BE2C (cell line): ENCODE data around the gene SPTBN1.

Experiments used
- DNase-seq: peaks from one replicate; pipeline ENCODE4 v3.0.0-alpha.2; 2020
- H3K27me3 ChIP-seq: fragments of 250-450 bp; sonication (Bioruptor Pico); 2 replicates; pipeline ENCODE4 v1.5.1; 2020; ENCODE audit warnings: mild to moderate bottlenecking
- H3K36me3 ChIP-seq: fragments of 250-450 bp; sonication (Bioruptor Pico); 2 replicates; pipeline ENCODE4 v1.5.1; 2020; ENCODE audit warnings: mild to moderate bottlenecking
- H3K4me1 ChIP-seq: fragments of 250-450 bp; sonication (Bioruptor Pico); 2 replicates; pipeline ENCODE4 v1.5.1; 2020
- H3K4me3 ChIP-seq: 2 replicates; pipeline ENCODE4 v1.5.1; 2011; ENCODE audit warnings: low read depth, low read length
- H3K9me3 ChIP-seq: fragments of 250-450 bp; sonication (Bioruptor Pico); 2 replicates; pipeline ENCODE4 v1.5.1; 2020
- TF ChIP-seq, protein P1 (sequence below): IDR thresholded peaks from 2 replicates; pipeline ENCODE4 v1.5.1; 2012; ENCODE audit warnings: mild to moderate bottlenecking, low read depth, low read length

The SPTBN1 gene

GRCh38 chr2:54535599-54536195 is 79.6 kb downstream of the SPTBN1 start:
- Histone ChIP-seq H3K4me1 (peaks cover 8% of the 10 kb centered on the region), H3K9me3 (no peaks in the 10 kb centered on the region), H3K4me3 (no peak overlapping the region), H3K27me3 (no peaks in the 10 kb centered on the region), H3K36me3 (no peaks in the 10 kb centered on the region)
- TF ChIP-seq, protein P1, sequence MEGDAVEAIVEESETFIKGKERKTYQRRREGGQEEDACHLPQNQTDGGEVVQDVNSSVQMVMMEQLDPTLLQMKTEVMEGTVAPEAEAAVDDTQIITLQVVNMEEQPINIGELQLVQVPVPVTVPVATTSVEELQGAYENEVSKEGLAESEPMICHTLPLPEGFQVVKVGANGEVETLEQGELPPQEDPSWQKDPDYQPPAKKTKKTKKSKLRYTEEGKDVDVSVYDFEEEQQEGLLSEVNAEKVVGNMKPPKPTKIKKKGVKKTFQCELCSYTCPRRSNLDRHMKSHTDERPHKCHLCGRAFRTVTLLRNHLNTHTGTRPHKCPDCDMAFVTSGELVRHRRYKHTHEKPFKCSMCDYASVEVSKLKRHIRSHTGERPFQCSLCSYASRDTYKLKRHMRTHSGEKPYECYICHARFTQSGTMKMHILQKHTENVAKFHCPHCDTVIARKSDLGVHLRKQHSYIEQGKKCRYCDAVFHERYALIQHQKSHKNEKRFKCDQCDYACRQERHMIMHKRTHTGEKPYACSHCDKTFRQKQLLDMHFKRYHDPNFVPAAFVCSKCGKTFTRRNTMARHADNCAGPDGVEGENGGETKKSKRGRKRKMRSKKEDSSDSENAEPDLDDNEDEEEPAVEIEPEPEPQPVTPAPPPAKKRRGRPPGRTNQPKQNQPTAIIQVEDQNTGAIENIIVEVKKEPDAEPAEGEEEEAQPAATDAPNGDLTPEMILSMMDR, result no peak
- no peak for DNase-seq

DNA sequence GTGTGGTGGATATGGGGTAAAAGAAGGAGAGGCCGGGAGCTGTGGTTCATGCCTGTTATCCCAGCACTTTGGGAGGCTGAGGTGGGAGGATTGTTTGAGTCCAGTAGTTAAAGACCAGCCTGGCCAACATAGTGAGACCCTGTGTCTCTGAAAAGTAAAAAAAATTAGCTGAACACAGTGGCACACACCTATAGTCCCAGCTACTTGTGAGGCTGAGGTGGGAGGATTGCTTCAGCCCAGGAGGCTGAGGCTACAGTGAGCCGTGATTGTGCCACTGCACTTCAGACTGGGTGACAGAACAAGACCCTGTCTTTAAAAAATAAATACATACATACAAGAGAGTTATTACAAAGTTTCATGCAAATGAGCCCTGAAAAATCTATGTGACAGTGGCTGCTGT is 80.6 kb downstream of the SPTBN1 start:
- TF ChIP-seq, protein P1, result no peak
- Histone ChIP-seq H3K4me3 (no peak overlapping the region), H3K9me3 (no peaks in the 10 kb centered on the region), H3K36me3 (no peaks in the 10 kb centered on the region), H3K27me3 (no peaks in the 10 kb centered on the region), H3K4me1 (peaks cover 8% of the 10 kb centered on the region)
- DNase-seq, result no peak

GRCh38 chr2:54538537-54538936 is 82.4 kb downstream of the SPTBN1 start:
- no peak for DNase-seq
- Histone ChIP-seq H3K36me3 (no peaks in the 10 kb centered on the region), H3K9me3 (no peaks in the 10 kb centered on the region), H3K4me1 (0 out of 2 replicates have a peak, but pooled peaks cover under 1% of the 10 kb centered on the region), H3K27me3 (no peaks in the 10 kb centered on the region), H3K4me3 (no peak overlapping the region)
- TF ChIP-seq, protein P1, result no peak

GRCh38 chr2:54539683-54540082 is 83.6 kb downstream of the SPTBN1 start:
- DNase-seq, result no peak
- no peaks in the 10 kb centered on the region for H3K4me1 ChIP-seq
- TF ChIP-seq, protein P1, result no peak
- no peak overlapping the region for H3K4me3 ChIP-seq
- H3K27me3 ChIP-seq, result no peaks in the 10 kb centered on the region
- no peaks in the 10 kb centered on the region for H3K36me3 ChIP-seq
- no peaks in the 10 kb centered on the region for H3K9me3 ChIP-seq

GRCh38 chr2:54540194-54540593 is 84.1 kb downstream of the SPTBN1 start:
- Histone ChIP-seq H3K9me3 (no peaks in the 10 kb centered on the region), H3K4me1 (no peaks in the 10 kb centered on the region), H3K27me3 (no peaks in the 10 kb centered on the region), H3K36me3 (no peaks in the 10 kb centered on the region), H3K4me3 (no peak overlapping the region)
- TF ChIP-seq, protein P1, result no peak
- no peak for DNase-seq

DNA sequence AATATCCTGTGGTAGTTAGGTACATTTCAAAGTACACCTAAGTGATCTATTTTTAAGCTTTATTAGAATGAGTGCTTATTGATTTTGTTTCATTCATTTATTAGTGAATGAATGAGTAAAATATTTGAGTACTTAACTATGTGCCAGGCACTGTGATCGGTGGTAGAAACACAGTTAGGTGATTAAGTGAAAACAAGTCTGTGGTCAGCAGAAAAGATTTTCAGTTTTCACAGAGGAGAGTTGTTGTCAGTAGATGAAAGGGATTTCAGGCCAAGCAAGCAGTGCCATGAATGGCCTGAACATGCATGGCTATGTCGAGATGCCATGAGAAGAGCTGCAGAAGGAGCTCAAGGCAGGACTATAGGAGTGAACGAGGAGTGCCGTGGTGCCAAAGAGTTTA is 85.9 kb downstream of the SPTBN1 start:
- TF ChIP-seq, protein P1, result no peak
- no peaks in the 10 kb centered on the region for H3K36me3 ChIP-seq
- H3K27me3 ChIP-seq, result no peaks in the 10 kb centered on the region
- H3K4me3 ChIP-seq, result no peak overlapping the region
- H3K4me1 ChIP-seq, result no peaks in the 10 kb centered on the region
- no peaks in the 10 kb centered on the region for H3K9me3 ChIP-seq
- DNase-seq, result no peak
